ENCODE measurements around the gene EMP1. TPM values are rescaled to one million over a fixed set of nuclear protein-coding genes. Genes with fewer than 3 reads are reported as not detected.

Gene EMP1
- total RNA-seq, 1 experiment from 2014 or later = 18.6 TPM

DNA sequence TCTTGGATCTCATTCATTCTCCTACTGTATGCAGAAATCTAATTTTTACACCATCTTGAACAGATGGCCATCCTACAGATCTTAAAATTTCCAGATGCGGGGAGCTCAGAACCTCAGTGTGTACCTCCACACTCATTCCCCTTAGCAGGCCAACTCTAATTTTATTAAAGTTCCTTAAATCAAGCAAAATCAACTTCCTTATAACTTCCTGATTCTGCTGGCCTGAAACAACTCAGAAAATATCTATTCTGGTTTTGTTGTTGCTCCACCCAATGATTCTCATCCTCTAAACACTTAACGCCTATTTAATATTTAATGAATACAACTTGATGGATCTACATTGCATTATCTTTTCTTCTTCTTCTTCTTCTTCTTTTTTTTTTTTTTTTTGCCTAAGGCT, 3.1 kb downstream of the EMP1 start:
- ChIA-PET CTCF (no interaction called here), POLR2A (no interaction called here)
- Histone ChIP-seq H3K36me3 (ENCODE audit: control insufficient read depth, insufficient read depth, low read length) (no peaks in the 10 kb centered on the region), H3K9me3 (ENCODE audit: control insufficient read depth, insufficient read depth, low read depth, low read length) (no peaks in the 10 kb centered on the region), H3K27ac (ENCODE audit: low read length) (no peak overlapping the region), H3K4me3 (ENCODE audit: low read depth in 2 of 2, low read length in 2 of 2) (no peak overlapping the region), H3K27me3 (ENCODE audit: control insufficient read depth, insufficient read depth, low read length) (no peaks in the 10 kb centered on the region), H3K4me1 (ENCODE audit: control insufficient read depth, insufficient read depth, low read length) (peaks cover 18% of the 10 kb centered on the region)
- in situ Hi-C loops (cut with HindIII; ENCODE audit: low pct_unique_long_range_greater_than_20kb, low sequenced_read_pairs) = no loop called here
- TF ChIP-seq CTCF (IDR thresholded peaks at IDR 0.05) (no peak), POLR2AphosphoS5 (IDR thresholded peaks at IDR 0.05; ENCODE audit: low read depth, low read length) (no peak), TCF7L2 (IDR thresholded peaks at IDR 0.05; ENCODE audit: low read depth, low read length) (no peak), SIN3A (IDR thresholded peaks at IDR 0.05; ENCODE audit: borderline replicate concordance, insufficient read depth, low read depth, low read length) (no peak)
- TF ChIP-seq, protein P1, sequence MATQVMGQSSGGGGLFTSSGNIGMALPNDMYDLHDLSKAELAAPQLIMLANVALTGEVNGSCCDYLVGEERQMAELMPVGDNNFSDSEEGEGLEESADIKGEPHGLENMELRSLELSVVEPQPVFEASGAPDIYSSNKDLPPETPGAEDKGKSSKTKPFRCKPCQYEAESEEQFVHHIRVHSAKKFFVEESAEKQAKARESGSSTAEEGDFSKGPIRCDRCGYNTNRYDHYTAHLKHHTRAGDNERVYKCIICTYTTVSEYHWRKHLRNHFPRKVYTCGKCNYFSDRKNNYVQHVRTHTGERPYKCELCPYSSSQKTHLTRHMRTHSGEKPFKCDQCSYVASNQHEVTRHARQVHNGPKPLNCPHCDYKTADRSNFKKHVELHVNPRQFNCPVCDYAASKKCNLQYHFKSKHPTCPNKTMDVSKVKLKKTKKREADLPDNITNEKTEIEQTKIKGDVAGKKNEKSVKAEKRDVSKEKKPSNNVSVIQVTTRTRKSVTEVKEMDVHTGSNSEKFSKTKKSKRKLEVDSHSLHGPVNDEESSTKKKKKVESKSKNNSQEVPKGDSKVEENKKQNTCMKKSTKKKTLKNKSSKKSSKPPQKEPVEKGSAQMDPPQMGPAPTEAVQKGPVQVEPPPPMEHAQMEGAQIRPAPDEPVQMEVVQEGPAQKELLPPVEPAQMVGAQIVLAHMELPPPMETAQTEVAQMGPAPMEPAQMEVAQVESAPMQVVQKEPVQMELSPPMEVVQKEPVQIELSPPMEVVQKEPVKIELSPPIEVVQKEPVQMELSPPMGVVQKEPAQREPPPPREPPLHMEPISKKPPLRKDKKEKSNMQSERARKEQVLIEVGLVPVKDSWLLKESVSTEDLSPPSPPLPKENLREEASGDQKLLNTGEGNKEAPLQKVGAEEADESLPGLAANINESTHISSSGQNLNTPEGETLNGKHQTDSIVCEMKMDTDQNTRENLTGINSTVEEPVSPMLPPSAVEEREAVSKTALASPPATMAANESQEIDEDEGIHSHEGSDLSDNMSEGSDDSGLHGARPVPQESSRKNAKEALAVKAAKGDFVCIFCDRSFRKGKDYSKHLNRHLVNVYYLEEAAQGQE (IDR thresholded peaks at IDR 0.05; ENCODE audit: insufficient read depth in 1 of 2, low read depth in 2 of 2, low read length in 1 of 2) = no peak
- no TSS peak for BruUV-seq (replicated peaks)
- intact Hi-C loops (cut with micrococcal nuclease; ENCODE audit: unreplicated experiment) = no loop called here
- no peak for DNase-seq (ENCODE audit: low read depth, low spot score)
- ATAC-seq = no peak

DNA sequence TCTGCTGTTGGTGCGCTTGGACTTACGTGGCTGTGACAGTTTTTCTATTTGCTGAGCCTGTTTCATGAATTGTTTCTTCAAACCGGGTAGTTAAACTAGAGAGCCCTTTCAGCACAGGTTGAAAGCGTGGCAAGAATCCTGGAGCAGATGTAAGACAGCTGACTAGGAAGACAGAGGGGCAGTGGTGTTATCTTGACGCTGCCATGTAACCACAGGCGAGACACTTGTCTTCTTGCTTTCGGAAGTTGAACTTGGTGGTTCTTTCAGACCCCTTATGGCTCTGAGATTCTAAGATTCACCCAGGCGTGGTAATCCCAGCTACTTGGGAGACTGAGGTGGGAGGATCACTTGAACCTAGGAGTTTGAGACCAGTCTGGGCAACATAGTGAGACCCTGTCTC, 4.3 kb downstream of the EMP1 start:
- ATAC-seq (no peak), DNase-seq (ENCODE audit: low read depth, low spot score) (no peak)
- ChIA-PET POLR2A (no interaction called here), CTCF (no interaction called here)
- in situ Hi-C loops (cut with HindIII; ENCODE audit: low pct_unique_long_range_greater_than_20kb, low sequenced_read_pairs) = no loop called here
- H3K27ac ChIP-seq (ENCODE audit: low read length) = no peak overlapping the region
- no TSS peak for BruUV-seq (replicated peaks)
- H3K36me3 ChIP-seq (ENCODE audit: control insufficient read depth, insufficient read depth, low read length) = no peaks in the 10 kb centered on the region
- H3K9me3 ChIP-seq (ENCODE audit: control insufficient read depth, insufficient read depth, low read depth, low read length) = no peaks in the 10 kb centered on the region
- H3K27me3 ChIP-seq (ENCODE audit: control insufficient read depth, insufficient read depth, low read length) = no peaks in the 10 kb centered on the region
- H3K4me1 ChIP-seq (ENCODE audit: control insufficient read depth, insufficient read depth, low read length) = peaks cover 19% of the 10 kb centered on the region
- no peak overlapping the region for H3K4me3 ChIP-seq (ENCODE audit: low read depth in 2 of 2, low read length in 2 of 2)
- TF ChIP-seq TCF7L2 (IDR thresholded peaks at IDR 0.05; ENCODE audit: low read depth, low read length) (no peak), SIN3A (IDR thresholded peaks at IDR 0.05; ENCODE audit: borderline replicate concordance, insufficient read depth, low read depth, low read length) (no peak), CTCF (IDR thresholded peaks at IDR 0.05) (no peak), POLR2AphosphoS5 (IDR thresholded peaks at IDR 0.05; ENCODE audit: low read depth, low read length) (no peak)
- TF ChIP-seq, protein P1 (IDR thresholded peaks at IDR 0.05; ENCODE audit: insufficient read depth in 1 of 2, low read depth in 2 of 2, low read length in 1 of 2) = no peak
- intact Hi-C loops (cut with micrococcal nuclease; ENCODE audit: unreplicated experiment) = no loop called here
